Effector CD8-positive, alpha-beta T cell (primary cell): Measurements from ENCODE around the gene STX12.
A peak's percentile ranks its signal among the peaks of the same experiment; 100 is the strongest.
"Not testable (repeated sequence)": the region's sequence is repeated elsewhere in the genome, so short reads cannot be mapped to it uniquely, and the experiment has no call there.

ENCODE experiments used
- DNase-seq: peaks from one replicate; lab custom pipeline; 2025; lab: John Stamatoyannopoulos, UW

Gene STX12

DNA sequence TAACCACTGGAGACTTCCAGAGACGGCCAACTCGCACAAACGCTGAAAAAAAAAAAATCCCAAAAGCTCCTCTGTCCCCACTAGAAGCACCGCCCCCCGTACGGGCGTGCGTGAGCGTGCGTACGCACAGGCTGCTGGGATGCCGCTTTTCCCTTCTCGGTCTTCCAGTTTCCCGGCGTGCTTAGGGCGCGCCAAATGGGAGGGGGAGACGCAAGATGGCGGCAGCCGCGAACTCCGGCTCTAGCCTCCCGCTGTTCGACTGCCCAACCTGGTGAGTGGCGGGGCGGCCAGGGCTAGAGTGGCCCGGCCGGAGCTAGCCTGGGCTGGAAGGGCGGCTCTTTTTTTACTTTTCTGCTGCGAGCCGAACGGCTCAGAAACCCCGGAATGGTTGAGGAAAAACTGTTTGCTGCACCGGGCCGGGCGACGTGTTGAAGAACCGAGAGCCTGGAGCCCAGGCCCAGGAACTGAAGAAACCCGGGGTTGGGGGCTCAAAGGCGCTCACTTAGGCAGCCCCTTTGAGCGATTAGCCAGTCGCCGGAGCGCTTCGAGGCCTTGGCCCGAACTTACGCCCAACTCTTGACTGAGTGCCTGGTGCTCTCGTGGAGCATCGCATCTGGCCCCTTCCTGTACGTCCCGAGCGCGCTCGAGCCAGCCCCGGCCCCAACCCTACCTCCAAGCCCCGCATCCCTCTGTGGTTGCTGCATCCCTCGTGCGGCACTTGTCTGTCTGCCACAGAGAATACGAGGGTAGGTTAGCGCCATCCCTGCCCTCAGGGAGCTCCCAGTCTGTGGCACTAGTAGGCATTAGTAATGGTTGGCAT lies 57.8 kb downstream of the STX12 start, which contains the start of gene PPP1R8:
TSS of gene PPP1R8 (plus strand) at position 162 of the 820 bp plus-strand sequence. CDS start at position 216, 54 bp downstream.
- peak; percentile 77 for DNase-seq

- DNase-seq, result no peak
Observed at GRCh38 chr1:27831568-27832410, 58.8 kb downstream of the STX12 start.

DNA sequence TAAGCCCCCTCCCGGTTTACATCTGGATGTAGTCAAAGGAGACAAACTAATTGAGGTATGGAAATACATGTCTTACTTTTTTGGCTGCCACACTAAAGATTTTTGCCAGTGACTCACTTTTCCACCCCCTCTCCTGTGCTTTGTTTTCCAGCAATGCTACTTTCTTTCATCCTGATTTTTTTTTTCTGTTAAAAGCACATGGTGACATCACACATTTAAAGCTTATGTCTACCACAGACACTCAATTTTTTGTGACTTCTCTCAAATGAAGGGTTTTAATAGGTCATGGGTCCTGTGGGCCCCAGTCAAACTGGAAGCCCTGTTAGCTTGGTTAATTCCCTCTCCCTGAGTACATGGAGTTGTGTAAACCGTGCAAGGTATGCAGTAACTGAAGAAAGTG lies 59.7 kb downstream of the STX12 start:
- DNase-seq, result no peak

DNA sequence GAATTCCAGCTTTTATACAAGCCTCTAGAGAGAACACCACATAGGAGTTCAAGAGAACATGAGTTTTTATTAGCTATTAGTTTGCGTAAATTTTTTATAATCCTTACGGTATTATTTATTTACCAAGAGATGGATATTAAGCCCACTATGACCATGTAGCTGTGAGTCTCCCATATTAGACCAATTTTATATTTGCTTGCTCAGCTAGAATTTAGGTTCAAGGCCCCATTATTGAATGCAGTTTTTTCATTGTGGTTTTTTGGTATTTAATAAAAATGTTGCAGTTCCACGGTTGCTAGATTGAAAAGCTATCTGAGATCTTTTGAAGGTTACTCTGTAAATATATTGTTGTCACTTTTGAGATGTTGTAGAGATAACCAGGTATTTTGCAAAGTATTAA lies 60.5 kb downstream of the STX12 start:
- DNase-seq, result no peak

- no peak for DNase-seq
Observed at GRCh38 chr1:27835046-27835445, 62.0 kb downstream of the STX12 start.

DNA sequence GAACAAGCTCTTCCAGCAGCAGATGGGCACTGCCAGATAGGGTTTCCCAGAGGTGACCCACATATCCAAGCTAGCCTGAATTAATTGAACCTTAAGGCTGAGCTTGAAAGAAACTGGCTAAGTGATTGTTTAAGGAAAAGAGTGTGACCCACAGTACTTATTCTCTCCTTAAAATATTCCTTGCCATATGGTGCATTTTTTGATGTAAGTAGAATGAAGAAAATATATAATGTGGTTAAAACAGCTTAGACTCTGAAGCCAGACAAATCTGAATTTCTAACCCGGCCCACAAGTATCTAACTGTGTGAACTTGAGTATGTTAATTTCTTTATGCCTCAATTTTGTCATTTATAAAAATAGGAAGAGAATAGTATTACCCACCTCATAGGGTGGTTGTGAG lies 62.5 kb downstream of the STX12 start:
- no peak for DNase-seq

GRCh38 chr1:27849951-27850350 lies 76.9 kb downstream of the STX12 start:
- no peak for DNase-seq

GRCh38 chr1:27855085-27855484 lies 82.1 kb downstream of the STX12 start:
- no peak for DNase-seq

GRCh38 chr1:27856561-27857343 lies 83.7 kb downstream of the STX12 start:
- DNase-seq, result no peak

- not testable (repeated sequence) for DNase-seq
Observed at GRCh38 chr1:27857552-27857951, 84.5 kb downstream of the STX12 start.

- peak; percentile 77 for DNase-seq
Observed at GRCh38 chr1:27858072-27858948, 85.3 kb downstream of the STX12 start.

- no peak for DNase-seq
Observed at GRCh38 chr1:27858949-27859576, 86.0 kb downstream of the STX12 start.

DNA sequence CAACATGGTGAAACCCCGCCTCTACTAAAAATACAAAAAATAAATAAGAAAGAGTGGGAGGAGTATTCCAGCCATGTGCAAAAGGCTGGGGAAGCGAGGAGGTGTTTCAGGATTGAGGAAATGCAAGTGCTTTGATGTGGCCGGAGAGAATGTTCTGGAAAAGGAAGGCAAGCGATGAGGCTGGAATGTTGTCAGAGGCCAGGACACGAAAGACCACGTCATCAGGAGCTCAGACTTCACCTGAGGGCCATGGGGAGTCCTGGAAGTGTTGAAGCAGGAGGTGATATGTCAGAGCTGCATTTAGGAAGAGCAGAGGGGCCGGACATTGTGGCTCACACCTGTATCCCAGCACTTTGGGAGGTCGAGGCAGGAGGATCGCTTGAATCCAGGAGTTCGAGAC lies 88.4 kb downstream of the STX12 start:
- no peak for DNase-seq

DNA sequence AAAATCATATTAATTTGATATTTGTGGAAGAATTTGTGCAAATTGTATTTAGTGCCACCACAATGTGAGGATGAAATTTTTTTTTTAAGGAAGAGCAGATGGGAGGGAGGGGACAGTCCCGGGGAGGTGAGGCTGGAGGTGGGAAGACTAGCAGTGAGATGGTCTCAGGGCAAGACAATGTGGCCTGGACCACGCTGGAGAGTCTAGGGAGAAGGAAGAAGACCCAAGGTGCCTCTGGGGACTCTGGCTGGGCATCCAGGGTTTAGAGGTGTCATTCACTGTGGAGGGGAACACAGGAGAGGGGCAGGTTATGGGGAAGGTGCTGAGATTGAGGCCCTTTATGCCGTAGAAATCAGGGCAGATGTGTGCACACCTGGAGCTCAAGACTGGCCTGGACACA lies 89.0 kb downstream of the STX12 start:
- no peak for DNase-seq

DNA sequence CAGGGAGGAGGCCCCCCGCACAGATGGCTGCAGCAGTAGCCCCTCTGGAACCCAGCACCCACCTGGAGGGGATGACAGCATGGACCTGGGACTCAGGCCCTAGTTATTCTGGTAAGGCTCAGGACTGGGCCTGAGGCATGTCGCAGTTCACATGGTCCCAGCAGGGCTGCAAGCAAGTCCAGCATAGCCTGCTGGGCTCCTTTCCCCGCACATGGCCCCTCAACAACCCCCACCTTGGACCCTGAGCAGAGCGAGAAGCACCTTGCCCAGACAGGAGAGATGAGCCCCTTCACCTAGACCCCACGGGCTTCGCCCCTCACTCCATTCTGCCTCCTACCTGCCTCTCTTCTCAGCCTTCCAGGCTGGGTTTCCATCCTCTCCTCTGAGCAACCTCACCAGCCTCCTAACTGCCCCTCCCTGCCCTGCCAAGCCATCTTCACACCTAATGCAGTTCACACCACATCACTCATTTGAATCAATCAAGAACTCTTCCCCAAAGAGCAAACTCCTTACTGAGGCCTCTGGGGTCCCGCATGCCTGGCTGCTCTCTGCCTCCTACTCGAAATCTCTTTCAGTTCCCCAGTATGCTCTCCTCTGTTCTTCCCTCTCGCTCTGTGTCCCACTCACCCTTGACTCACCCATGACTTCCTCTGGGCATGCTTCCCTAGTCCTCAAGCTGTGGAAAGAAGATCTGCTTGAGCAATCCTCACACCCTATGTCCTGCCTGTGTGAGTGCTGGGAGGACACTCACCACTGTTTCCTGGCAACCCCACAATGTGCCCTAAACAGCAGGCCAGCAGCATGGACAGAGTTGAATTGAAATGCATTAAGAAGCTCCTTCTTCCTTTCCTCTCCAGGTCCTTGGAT lies 89.9 kb downstream of the STX12 start:
- no peak for DNase-seq

DNA sequence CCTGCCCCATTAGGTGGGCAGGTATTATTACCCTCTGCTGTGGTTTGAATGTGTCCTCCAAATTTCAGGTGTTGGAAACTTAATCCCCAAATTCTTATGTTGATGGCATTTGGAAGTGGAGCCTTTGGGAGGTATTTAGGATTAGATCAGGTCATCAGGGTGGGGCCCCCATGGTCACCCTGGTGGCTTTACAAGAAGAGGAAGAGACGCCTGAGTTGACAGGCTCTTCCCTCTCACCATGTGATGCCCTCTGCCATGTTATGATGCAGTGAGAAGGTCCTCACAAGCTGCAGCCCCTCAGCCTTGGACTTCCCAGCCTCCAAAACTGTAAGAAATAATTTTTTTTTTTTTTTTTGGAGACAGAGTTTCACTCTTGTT lies 90.5 kb downstream of the STX12 start:
- DNase-seq, result no peak

DNA sequence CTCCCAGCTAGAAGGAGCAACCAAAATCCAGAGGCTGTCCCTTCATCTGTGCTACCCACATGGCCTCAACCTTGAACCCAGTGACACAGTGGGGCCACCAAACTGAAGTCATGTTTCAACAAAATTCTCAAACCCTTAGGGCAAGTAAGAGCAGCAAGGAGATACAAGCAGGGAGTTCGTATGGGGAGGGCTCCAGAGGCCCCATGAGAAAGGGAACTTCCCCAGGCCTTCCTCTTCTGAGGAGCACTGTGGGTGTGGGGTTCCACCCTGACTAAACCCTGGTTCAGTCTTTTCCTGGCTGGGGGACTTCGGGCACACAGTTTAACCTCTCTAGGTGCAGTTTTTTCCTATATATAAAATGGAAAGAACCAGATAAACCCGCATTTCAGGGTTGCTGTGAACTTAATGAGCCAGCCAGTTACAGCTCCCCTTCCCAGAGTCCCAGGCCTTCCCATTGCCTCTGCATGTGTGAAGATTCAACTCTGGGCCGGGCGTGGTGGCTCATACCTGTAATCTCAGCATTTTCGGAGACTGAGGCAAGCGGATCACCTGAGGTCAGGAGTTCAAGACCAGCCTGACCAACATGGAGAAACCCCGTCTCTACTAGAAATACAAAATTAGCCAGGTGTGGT lies 91.4 kb downstream of the STX12 start:
- DNase-seq, result no peak

DNA sequence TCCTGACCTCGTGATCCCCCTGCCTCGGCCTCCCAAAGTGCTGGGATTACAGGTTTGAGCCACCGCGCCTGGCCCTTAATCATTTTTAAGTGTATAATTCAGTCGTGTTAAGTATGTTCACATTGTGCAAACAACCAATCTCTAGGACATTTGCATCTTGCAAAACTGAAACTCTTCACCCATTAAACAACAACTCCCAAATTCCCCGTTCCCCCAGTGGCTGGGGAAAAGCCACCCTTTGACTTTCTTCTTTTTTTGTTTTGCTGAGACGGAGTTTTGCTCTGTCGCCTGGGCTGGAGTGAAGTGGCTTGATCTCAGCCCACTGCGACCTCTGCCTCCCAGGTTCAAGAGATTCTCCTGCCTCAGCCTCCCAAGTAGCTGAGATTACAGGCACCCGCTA lies 92.8 kb downstream of the STX12 start:
- DNase-seq, result no peak

- no peak for DNase-seq
Observed at GRCh38 chr1:27868556-27868931, 95.5 kb downstream of the STX12 start.
